DOHH2 (cell line): ENCODE measurements around the gene PADI1.

ENCODE experiments used
- EZH2phosphoT487 ChIP-seq: fragments of 200-600 bp; sonication (generic); IDR thresholded peaks from 2 replicates; pipeline ENCODE4 v1.6.1; 2017; ENCODE audit warnings: borderline replicate concordance, mild to moderate bottlenecking, antibody characterized with exemption, low read length, moderate library complexity, mixed read lengths
- TF ChIP-seq, protein P1 (sequence below): fragments of 200-600 bp; sonication (generic); IDR thresholded peaks from one replicate; pipeline ENCODE4 v1.5.1; 2014; ENCODE audit warnings: antibody characterized with exemption, mild to moderate bottlenecking, low read depth, low read length; ENCODE audit not compliant: poor library complexity, severe bottlenecking

DNA sequence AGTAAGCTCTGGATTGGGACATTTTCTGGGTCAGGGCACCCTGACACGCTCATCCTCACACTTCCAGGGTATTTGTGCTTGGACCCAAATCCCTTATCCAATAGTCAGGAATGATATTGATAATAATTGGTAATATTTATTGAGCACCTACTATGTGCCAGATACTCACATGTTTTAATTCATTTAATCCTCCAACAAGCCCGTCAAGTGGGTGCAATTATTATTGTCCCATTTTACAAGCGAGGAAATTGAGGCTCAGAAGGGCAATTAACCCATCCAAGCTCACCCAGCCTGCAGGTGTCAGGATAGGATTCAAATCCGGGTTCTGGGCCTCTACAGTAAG is 32.6 kb downstream of the PADI1 start:
- TF ChIP-seq, protein P1, sequence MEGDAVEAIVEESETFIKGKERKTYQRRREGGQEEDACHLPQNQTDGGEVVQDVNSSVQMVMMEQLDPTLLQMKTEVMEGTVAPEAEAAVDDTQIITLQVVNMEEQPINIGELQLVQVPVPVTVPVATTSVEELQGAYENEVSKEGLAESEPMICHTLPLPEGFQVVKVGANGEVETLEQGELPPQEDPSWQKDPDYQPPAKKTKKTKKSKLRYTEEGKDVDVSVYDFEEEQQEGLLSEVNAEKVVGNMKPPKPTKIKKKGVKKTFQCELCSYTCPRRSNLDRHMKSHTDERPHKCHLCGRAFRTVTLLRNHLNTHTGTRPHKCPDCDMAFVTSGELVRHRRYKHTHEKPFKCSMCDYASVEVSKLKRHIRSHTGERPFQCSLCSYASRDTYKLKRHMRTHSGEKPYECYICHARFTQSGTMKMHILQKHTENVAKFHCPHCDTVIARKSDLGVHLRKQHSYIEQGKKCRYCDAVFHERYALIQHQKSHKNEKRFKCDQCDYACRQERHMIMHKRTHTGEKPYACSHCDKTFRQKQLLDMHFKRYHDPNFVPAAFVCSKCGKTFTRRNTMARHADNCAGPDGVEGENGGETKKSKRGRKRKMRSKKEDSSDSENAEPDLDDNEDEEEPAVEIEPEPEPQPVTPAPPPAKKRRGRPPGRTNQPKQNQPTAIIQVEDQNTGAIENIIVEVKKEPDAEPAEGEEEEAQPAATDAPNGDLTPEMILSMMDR = no peak
- no peak for TF ChIP-seq EZH2phosphoT487
